OCI-LY3 (cell line): ENCODE results near the gene FAM89B.
"Not testable (repeated sequence)": the region's sequence is repeated elsewhere in the genome, so short reads cannot be mapped to it uniquely, and the experiment has no call there.

Experiments
- H2AFZ ChIP-seq: fragments of 200-600, 300-600 bp; shearing (Covaris generic); 2 replicates; pipeline ENCODE4 v1.6.0; 2014; ENCODE audit warnings: antibody characterized with exemption, low read depth, low read length
- H3K27ac ChIP-seq: fragments of 200-600, 300-600 bp; sonication (generic); 2 replicates; pipeline ENCODE4 v1.5.1; 2014; ENCODE audit warnings: mild to moderate bottlenecking, low read length, moderate library complexity, mixed read lengths
- H3K27me3 ChIP-seq: fragments of 200-600, 300-600 bp; sonication (generic); 2 replicates; pipeline ENCODE4 v1.6.1; 2014; ENCODE audit warnings: low read depth, low read length, mixed read lengths
- H3K36me3 ChIP-seq: fragments of 200-600, 300-600 bp; sonication (generic); replicated peaks from 2 replicates; pipeline ENCODE3; 2014; ENCODE audit warnings: low read depth, low read length, mixed read lengths
- H3K4me1 ChIP-seq: fragments of 300-600, 200-600 bp; sonication (generic); 2 replicates; pipeline ENCODE4 v1.6.1; 2014; ENCODE audit warnings: low read length, mixed read lengths
- H3K4me2 ChIP-seq: fragments of 200-600, 300-600 bp; sonication (generic); 2 replicates; pipeline ENCODE4 v1.6.1; 2014; ENCODE audit warnings: low read length, mixed read lengths
- H3K4me3 ChIP-seq: fragments of 300-600, 200-600 bp; sonication (generic); 2 replicates; pipeline ENCODE4 v1.5.1; 2014; ENCODE audit warnings: antibody characterized with exemption, mild to moderate bottlenecking, low read length, moderate library complexity
- H3K79me2 ChIP-seq: fragments of 300-600, 200-600 bp; shearing (Covaris generic); 2 replicates; pipeline ENCODE4 v1.6.1; 2014; ENCODE audit warnings: mild to moderate bottlenecking, low read length, mixed read lengths
- H3K9ac ChIP-seq: fragments of 300-600, 200-600 bp; shearing (Covaris generic); 2 replicates; pipeline ENCODE4 v1.6.0; 2014; ENCODE audit warnings: mild to moderate bottlenecking, low read length, moderate library complexity
- H3K9me3 ChIP-seq: fragments of 200-600, 300-600 bp; shearing (Covaris generic); 2 replicates; pipeline ENCODE4 v1.6.1; 2014; ENCODE audit warnings: low read length, mixed read lengths; ENCODE audit not compliant: insufficient read depth
- H4K20me1 ChIP-seq: fragments of 200-600, 300-600 bp; sonication (generic); 2 replicates; pipeline ENCODE4 v1.6.1; 2016; ENCODE audit warnings: low read length, mixed read lengths; ENCODE audit not compliant: insufficient read depth
- EZH2phosphoT487 ChIP-seq: fragments of 200-600 bp; shearing (Covaris generic); IDR thresholded peaks from 2 replicates; pipeline ENCODE4 v1.6.1; 2018; ENCODE audit warnings: antibody characterized with exemption, mixed run types, low read depth
- TF ChIP-seq, protein P1 (sequence below): fragments of 200-600, 300-600 bp; sonication (generic); IDR thresholded peaks from 2 replicates; pipeline ENCODE4 v1.5.1; 2014; ENCODE audit warnings: antibody characterized with exemption, low read length, low read depth

The FAM89B gene

DNA sequence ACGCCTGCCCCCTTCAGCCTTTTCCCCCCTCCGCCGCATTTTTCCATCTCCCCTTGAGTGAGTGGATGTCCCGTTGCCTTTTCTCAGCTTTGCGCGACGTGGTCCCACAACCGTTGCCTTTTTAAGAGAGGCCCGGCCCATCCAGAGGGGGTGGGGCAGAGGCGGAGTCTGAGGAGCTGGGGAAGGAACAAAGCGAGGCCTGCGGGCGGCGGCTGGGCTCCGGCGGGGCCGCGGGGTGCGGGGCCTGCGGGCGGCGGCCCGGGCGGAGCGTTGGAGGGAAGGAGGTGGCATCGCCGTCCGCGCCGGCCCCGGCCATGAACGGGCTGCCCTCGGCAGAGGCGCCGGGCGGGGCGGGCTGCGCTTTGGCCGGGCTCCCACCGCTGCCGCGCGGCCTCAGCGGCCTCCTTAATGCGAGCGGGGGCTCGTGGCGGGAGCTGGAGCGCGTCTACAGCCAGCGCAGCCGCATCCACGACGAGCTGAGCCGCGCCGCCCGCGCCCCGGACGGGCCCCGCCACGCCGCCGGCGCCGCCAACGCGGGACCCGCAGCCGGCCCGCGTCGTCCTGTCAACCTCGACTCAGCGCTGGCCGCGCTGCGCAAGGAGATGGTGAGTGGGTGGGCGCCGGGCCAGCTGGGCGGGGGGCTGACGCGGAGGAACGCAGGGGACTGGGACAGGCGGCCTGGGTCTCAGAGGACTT is at the start of gene FAM89B:
Gene FAM89B (plus strand): TSS at position 183 of the 696 bp plus-strand sequence. CDS start 132 bp downstream, at position 315.
- H3K79me2 ChIP-seq: peaks cover 63% of the 10 kb centered on the region
- no peak for TF ChIP-seq EZH2phosphoT487
- TF ChIP-seq, protein P1, sequence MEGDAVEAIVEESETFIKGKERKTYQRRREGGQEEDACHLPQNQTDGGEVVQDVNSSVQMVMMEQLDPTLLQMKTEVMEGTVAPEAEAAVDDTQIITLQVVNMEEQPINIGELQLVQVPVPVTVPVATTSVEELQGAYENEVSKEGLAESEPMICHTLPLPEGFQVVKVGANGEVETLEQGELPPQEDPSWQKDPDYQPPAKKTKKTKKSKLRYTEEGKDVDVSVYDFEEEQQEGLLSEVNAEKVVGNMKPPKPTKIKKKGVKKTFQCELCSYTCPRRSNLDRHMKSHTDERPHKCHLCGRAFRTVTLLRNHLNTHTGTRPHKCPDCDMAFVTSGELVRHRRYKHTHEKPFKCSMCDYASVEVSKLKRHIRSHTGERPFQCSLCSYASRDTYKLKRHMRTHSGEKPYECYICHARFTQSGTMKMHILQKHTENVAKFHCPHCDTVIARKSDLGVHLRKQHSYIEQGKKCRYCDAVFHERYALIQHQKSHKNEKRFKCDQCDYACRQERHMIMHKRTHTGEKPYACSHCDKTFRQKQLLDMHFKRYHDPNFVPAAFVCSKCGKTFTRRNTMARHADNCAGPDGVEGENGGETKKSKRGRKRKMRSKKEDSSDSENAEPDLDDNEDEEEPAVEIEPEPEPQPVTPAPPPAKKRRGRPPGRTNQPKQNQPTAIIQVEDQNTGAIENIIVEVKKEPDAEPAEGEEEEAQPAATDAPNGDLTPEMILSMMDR: no peak
- no peaks in the 10 kb centered on the region for H3K9me3 ChIP-seq
- H3K36me3 ChIP-seq: peaks cover 8% of the 10 kb centered on the region
- H3K4me1 ChIP-seq: peaks cover 51% of the 10 kb centered on the region
- H3K4me3 ChIP-seq: peak within 1 kb of the TSS; percentile 82
- H4K20me1 ChIP-seq: peaks cover 13% of the 10 kb centered on the region
- H3K4me2 ChIP-seq: peak within 1 kb of the TSS; percentile 90
- H3K27me3 ChIP-seq: no peaks in the 10 kb centered on the region
- peak within 1 kb of the TSS; percentile 38 for H3K27ac ChIP-seq
- H3K9ac ChIP-seq: peak within 1 kb of the TSS; percentile 52
- H2AFZ ChIP-seq: no peak within 1 kb of the TSS

DNA sequence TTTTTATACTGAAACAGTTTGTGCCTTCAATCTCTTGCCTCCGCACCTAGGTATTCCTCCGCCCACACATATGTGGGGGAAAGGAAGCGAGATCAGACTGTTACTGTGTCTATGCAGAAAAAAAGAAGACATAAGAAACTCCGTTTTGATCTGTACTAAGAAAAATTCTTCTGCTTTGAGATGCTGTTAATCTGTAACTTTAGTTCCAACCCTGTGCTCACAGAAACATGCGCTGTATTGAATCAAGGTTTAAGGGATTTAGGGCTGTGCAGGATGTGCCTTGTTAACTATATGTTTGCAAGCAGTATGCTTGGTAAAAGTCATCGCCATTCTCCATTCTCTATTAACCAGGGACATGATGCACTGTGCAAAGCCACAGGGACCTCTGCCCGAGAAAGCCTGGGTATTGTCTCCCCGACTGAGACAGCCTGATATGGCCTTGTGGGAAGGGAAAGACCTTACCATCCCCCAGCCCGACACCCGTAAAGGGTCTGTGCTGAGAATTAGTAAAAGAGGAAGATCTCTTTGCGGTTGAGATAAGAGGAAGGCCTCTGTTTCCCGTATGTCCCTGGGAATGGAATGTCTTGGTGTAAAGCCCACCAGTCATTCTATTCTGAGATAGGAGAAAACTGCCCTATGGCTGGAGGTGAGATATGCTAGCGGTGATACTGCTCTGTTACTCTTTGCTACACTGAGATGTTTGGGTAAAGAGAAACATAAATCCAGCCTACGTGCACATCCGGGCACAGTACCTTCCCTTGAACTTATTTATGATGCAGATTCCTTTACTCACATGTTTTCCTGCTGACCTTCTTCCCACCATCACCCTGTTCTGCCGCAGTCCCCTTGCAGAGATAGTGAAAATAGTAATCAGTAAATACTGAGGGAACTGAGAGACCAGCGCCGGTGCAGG is 49.4 kb upstream of the FAM89B start:
- not testable (repeated sequence) for H3K9me3 ChIP-seq, H2AFZ ChIP-seq, H3K27me3 ChIP-seq, H4K20me1 ChIP-seq
- H3K27ac ChIP-seq: peak overlapping the region; percentile 55; the same call in 1 of the 2 replicates
- peak overlapping the region; percentile 39; the same call in 1 of the 2 replicates for H3K9ac ChIP-seq
- peaks cover 15% of the 10 kb centered on the region for H3K79me2 ChIP-seq
- peaks cover 16% of the 10 kb centered on the region for H3K36me3 ChIP-seq
- peak overlapping the region; percentile 71 for H3K4me3 ChIP-seq
- H3K4me1 ChIP-seq: peaks cover 37% of the 10 kb centered on the region
- H3K4me2 ChIP-seq: peak overlapping the region; percentile 88

DNA sequence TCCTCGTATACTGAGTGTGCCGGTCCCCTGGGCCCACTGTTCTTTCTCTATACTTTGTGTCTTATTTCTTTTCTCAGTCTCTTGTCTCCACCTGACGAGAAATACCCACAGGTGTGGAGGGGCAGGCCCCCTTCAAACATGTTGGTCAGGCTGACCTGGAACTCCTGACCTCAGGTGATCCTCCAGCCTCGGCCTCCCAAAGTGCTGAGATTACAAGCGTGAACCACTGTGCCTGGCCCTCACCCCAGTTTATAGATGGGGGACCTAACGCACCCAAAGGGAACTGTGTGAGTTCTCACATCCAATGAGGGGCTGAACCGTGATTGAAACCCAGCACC is 48.7 kb upstream of the FAM89B start:
- H3K4me2 ChIP-seq: peak overlapping the region; percentile 88
- H3K4me1 ChIP-seq: peaks cover 37% of the 10 kb centered on the region
- peak overlapping the region; percentile 55 for H3K27ac ChIP-seq
- H3K9ac ChIP-seq: peak overlapping the region; percentile 39; the same call in 1 of the 2 replicates
- H4K20me1 ChIP-seq, H3K27me3 ChIP-seq, H2AFZ ChIP-seq, H3K9me3 ChIP-seq: not testable (repeated sequence)
- peaks cover 15% of the 10 kb centered on the region for H3K79me2 ChIP-seq
- H3K4me3 ChIP-seq: peak overlapping the region; percentile 71
- H3K36me3 ChIP-seq: peaks cover 16% of the 10 kb centered on the region

DNA sequence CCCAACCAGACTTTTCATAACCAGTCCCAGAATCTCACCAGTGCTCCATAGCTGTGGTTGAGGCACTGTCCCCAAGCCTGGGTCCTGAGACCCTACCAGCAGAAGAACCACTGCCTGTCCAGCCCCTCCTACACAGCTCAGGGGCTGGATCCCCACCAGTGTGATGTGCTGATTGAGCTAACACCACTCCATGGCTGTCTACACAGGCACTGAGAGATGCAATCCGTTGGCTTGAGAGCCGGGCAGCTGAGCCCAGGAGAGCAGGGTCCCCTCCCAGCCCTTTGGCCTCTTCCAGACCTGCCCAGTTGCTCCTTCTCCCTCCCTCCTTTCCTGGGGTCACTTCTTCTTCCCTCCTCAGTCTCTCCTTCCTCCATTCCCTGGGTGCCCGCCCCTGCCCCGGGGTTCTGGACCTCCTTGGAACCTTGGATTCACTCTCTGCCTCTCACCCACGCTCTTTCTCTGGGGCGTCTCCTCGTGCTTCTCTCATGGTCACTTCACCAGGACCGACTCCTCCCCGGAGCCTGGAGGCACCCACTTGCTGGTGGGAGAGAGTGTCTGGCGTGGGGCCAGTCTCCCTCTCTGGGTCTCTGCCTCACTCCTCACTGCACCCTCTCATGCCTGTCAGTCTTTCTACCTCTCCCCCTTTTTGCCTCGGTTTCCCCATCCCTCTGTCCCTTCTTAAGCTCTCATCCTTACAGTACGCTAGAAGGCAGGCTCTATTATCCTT is 48.2 kb upstream of the FAM89B start:
- peak overlapping the region; percentile 39 for H3K9ac ChIP-seq
- peaks cover 37% of the 10 kb centered on the region for H3K4me1 ChIP-seq
- H3K9me3 ChIP-seq: no peaks in the 10 kb centered on the region
- H2AFZ ChIP-seq: no peak overlapping the region
- TF ChIP-seq, protein P1: no peak
- TF ChIP-seq EZH2phosphoT487: no peak
- H3K79me2 ChIP-seq: peaks cover 15% of the 10 kb centered on the region
- H3K27ac ChIP-seq: peak overlapping the region; percentile 55
- H4K20me1 ChIP-seq: 0 out of 2 replicates have a peak, but pooled peaks cover 3% of the 10 kb centered on the region
- H3K4me2 ChIP-seq: peak overlapping the region; percentile 88
- H3K4me3 ChIP-seq: peak overlapping the region; percentile 71
- H3K36me3 ChIP-seq: peaks cover 16% of the 10 kb centered on the region
- no peaks in the 10 kb centered on the region for H3K27me3 ChIP-seq
